GM12878 (cell line): Measurements from ENCODE around the gene FBXW8. TPM values are rescaled to one million over a fixed set of nuclear protein-coding genes. Genes with fewer than 3 reads are reported as not detected.

ENCODE experiments used
- ATAC-seq: fragments of 200-7000 bp; cut with Tn5 transposase; 3 replicates; pipeline ENCODE4 v1.9.1; 2020; ENCODE audit warnings: mild to moderate bottlenecking, moderate library complexity
- BruUV-seq: library from RNA; stranded (reverse); fragments of 400-500 nt; replicated peaks from 2 replicates; lab custom pipeline; 2021; lab: Mats Ljungman, UMichigan
- CTCF ChIA-PET: fragments of 300-600 bp; sonication (Branson Sonifier 250); formaldehyde crosslinking; extraction: SDS; loops from one replicate; lab custom pipeline; 2021; ENCODE audit warnings: inconsistent platforms; lab: Yijun Ruan, JAX
- POLR2A ChIA-PET: fragments of 350-600 bp; formaldehyde crosslinking; extraction: SDS; loops from one replicate; lab custom pipeline; 2021; ENCODE audit warnings: inconsistent platforms; lab: Charles Lee
- RAD21 ChIA-PET: fragments of 300-600 bp; sonication (Branson Sonifier 250); formaldehyde crosslinking; loops from one replicate; lab custom pipeline; 2023; ENCODE audit warnings: antibody characterized with exemption; ENCODE audit not compliant: unreplicated experiment; lab: Charles Lee
- SMC1A ChIA-PET: fragments of 300-600 bp; sonication (Branson Sonifier 250); formaldehyde crosslinking; loops from one replicate; lab custom pipeline; 2023; ENCODE audit not compliant: unreplicated experiment, uncharacterized antibody; lab: Charles Lee
- DNase-seq: peaks from one replicate; pipeline ENCODE4 v3.0.0-alpha.2; 2011; ENCODE audit warnings: low read depth, low spot score
- FAIRE-seq: peaks from 3 replicates; lab custom pipeline; 2011; peaks lifted over from hg19 to GRCh38; lab: Jason Lieb, UNC
- H2AFZ ChIP-seq: 2 replicates; pipeline ENCODE4 v1.6.0; 2011; ENCODE audit warnings: low read depth, low read length, control low read depth; ENCODE audit not compliant: control insufficient read depth
- H3K27ac ChIP-seq: 2 replicates; pipeline ENCODE4 v1.5.1; 2011; ENCODE audit warnings: control low read depth; ENCODE audit not compliant: control insufficient read depth, insufficient read depth
- H3K27me3 ChIP-seq, 2 experiments: replicated peaks in 1 of 2; 2 replicates each; pipeline versions ENCODE4 v1.6.0 to v1.6.1; 2011; ENCODE audit warnings: low read length in 1 of 2; ENCODE audit not compliant: control insufficient read depth in 2 of 2, insufficient read depth in 2 of 2
- H3K36me3 ChIP-seq, 2 experiments: 2 replicates each; pipeline ENCODE4 v1.5.1; 2011; ENCODE audit warnings: low read length in 1 of 2; ENCODE audit not compliant: control insufficient read depth in 2 of 2, insufficient read depth in 2 of 2
- H3K4me1 ChIP-seq: 2 replicates; pipeline ENCODE4 v1.6.1; 2011; ENCODE audit warnings: mild to moderate bottlenecking, low read length, moderate library complexity, mixed read lengths; ENCODE audit not compliant: control insufficient read depth, insufficient read depth
- H3K4me2 ChIP-seq: 2 replicates; pipeline ENCODE4 v1.6.0; 2011; ENCODE audit warnings: control low read depth; ENCODE audit not compliant: control insufficient read depth, insufficient read depth
- H3K4me3 ChIP-seq: fragments of 200-600 bp; sonication (generic); 2 replicates; pipeline ENCODE4 v1.5.1; 2016
- H3K79me2 ChIP-seq: 2 replicates; pipeline ENCODE4 v1.6.0; 2011; ENCODE audit warnings: low read length; ENCODE audit not compliant: control insufficient read depth, insufficient read depth
- H3K9ac ChIP-seq: 2 replicates; pipeline ENCODE4 v1.8.0; 2011; ENCODE audit warnings: low read length, control low read depth, mixed read lengths; ENCODE audit not compliant: control insufficient read depth, insufficient read depth
- H3K9me3 ChIP-seq: replicated peaks from 3 replicates; pipeline ENCODE4 v1.5.1; 2011; ENCODE audit warnings: mild to moderate bottlenecking, low read length; ENCODE audit not compliant: control insufficient read depth, insufficient read depth
- H4K20me1 ChIP-seq: 2 replicates; pipeline ENCODE4 v1.6.0; 2011; ENCODE audit not compliant: control insufficient read depth, insufficient read depth
- RAD51 ChIP-seq: fragments of 450-650 bp; IDR thresholded peaks from 2 replicates; pipeline ENCODE4 v1.6.1; 2016; ENCODE audit warnings: moderate library complexity, mild to moderate bottlenecking, inconsistent platforms
- ZNF274 ChIP-seq: IDR thresholded peaks from one replicate; pipeline ENCODE4 v1.8.0; 2011; ENCODE audit not compliant: insufficient read length, insufficient read depth
- ZNF687 ChIP-seq: fragments of 450-650 bp; IDR thresholded peaks from 2 replicates; pipeline ENCODE4 v1.6.1; 2017; ENCODE audit warnings: mild to moderate bottlenecking, moderate library complexity
- WGBS: methylation state at CpG from one replicate; pipeline ENCODE4 v1.1.6; 2016; ENCODE audit warnings: low lambda C conversion rate; ENCODE audit not compliant: insufficient replicate concordance, insufficient coverage; ENCODE audit errors: missing lambda C conversion rate; 5-methylcytosine and 5-hydroxymethylcytosine counted together
- in situ Hi-C: fragments of 300-500 bp; cut with MboI; formaldehyde crosslinking; loops from 9 replicates; pipeline ENCODE4 v1.14.3; 2018; ENCODE audit warnings: mixed read lengths
- intact Hi-C: fragments of 100-400 bp; cut with micrococcal nuclease; formaldehyde crosslinking; loops from one replicate; pipeline ENCODE4 v1.14.2; 2022; ENCODE audit not compliant: unreplicated experiment
- polyA plus RNA-seq, 11 experiments: library from polyadenylated mRNA; depleted of rRNA in 4 of 11; unstranded in 6 of 11; stranded (reverse) in 5 of 11; fragments of >200 nt; fragmentation: Nextera tagmentation in 4 of 11; fragmentation: Illumina TruSeq in 1 of 11; extraction: Ambion mirVana in 4 of 11; extraction: Trizol in 1 of 11; gene quantifications; 1 replicate in 1 of 11; 2 replicates in 10 of 11; pipeline versions ENCODE4 v1.2.1 to v1.2.3, GENCODE V29; 2011 to 2016; ENCODE audit warnings: inconsistent platforms in 2 of 11, missing spikeins in 2 of 11, low read depth in 1 of 11
- total RNA-seq, 4 experiments: library from RNA; depleted of rRNA in 3 of 4; stranded (reverse); fragments of >200 nt in 3 of 4; fragmentation: Illumina TruSeq in 1 of 4; extraction: Trizol in 1 of 4; gene quantifications; 2 replicates each; pipeline versions ENCODE4 v1.2.1 to v1.2.3, GENCODE V29; 2013 to 2021

FBXW8 gene
- total and polyA plus RNA-seq, 10 of the 15 experiments (the other 5 are each of a cell fraction or from before 2014, with no cell fraction given) = 0.49 to 7.5 (median 4.4) TPM

GRCh38 chr12:116898669-116899068 is 12.1 kb upstream of the FBXW8 start:
- WGBS = 43% methylated on average over 3 of the region's 3 CpGs

More at GRCh38 chr12:116898669-116899068, 12.1 kb upstream of the FBXW8 start:
- H3K9me3 ChIP-seq = no peaks in the 10 kb centered on the region
- no peak overlapping the region for H3K4me2 ChIP-seq
- ATAC-seq (no peak), FAIRE-seq (no peak), DNase-seq (no peak)
- H3K4me3 ChIP-seq = no peak overlapping the region
- intact Hi-C loops (no loop called here), in situ Hi-C loops (no loop called here)
- H2AFZ ChIP-seq = no peak overlapping the region
- H3K27ac ChIP-seq = no peak overlapping the region
- BruUV-seq = no TSS peak
- no peaks in the 10 kb centered on the region; a peak in 1 of 4 replicates for H3K27me3 ChIP-seq
- H4K20me1 ChIP-seq = no peaks in the 10 kb centered on the region
- ChIA-PET SMC1A (no interaction called here), CTCF (no interaction called here), RAD21 (no interaction called here), POLR2A (no interaction called here)
- no peaks in the 10 kb centered on the region for H3K36me3 ChIP-seq
- no peak overlapping the region for H3K9ac ChIP-seq
- no peaks in the 10 kb centered on the region for H3K79me2 ChIP-seq
- no peaks in the 10 kb centered on the region for H3K4me1 ChIP-seq
- no peak for TF ChIP-seq ZNF687
- TF ChIP-seq RAD51 = no peak
- no peak for TF ChIP-seq ZNF274
